Measurements from ENCODE around the gene KRT3.

The KRT3 gene

GRCh38 chr12:52826611-52827498 lies 30.9 kb upstream of the KRT3 start:
- DNase-seq = no peak

GRCh38 chr12:52825961-52826360 lies 30.0 kb upstream of the KRT3 start:
- no peak for DNase-seq

- no peak for DNase-seq
Measured at GRCh38 chr12:52824741-52825410, 29.0 kb upstream of the KRT3 start.

GRCh38 chr12:52823761-52824450 lies 28.0 kb upstream of the KRT3 start:
- DNase-seq = no peak

- no peak for DNase-seq
Measured at GRCh38 chr12:52822771-52823510, 27.0 kb upstream of the KRT3 start.

- no peak for DNase-seq
Measured at GRCh38 chr12:52821826-52822660, 26.1 kb upstream of the KRT3 start.

GRCh38 chr12:52821071-52821730 lies 25.3 kb upstream of the KRT3 start:
- DNase-seq = no peak

- DNase-seq = no peak
Measured at GRCh38 chr12:52820521-52820920, 24.6 kb upstream of the KRT3 start.

GRCh38 chr12:52819731-52820510 lies 24.0 kb upstream of the KRT3 start:
- DNase-seq = no peak

- DNase-seq = no peak
Measured at GRCh38 chr12:52818887-52819420, 23.0 kb upstream of the KRT3 start.

GRCh38 chr12:52818388-52818787 lies 22.5 kb upstream of the KRT3 start:
- DNase-seq = no peak

- no peak for DNase-seq
Measured at GRCh38 chr12:52817699-52818238, 21.9 kb upstream of the KRT3 start.

- no peak for DNase-seq
Measured at GRCh38 chr12:52817003-52817698, 21.2 kb upstream of the KRT3 start.

GRCh38 chr12:52815676-52816588 lies 20.0 kb upstream of the KRT3 start:
- no peak for DNase-seq

- no peak for DNase-seq
Measured at GRCh38 chr12:52815161-52815560, 19.2 kb upstream of the KRT3 start.

- DNase-seq = no peak
Measured at GRCh38 chr12:52814710-52815155, 18.8 kb upstream of the KRT3 start.

GRCh38 chr12:52813885-52814709 lies 18.2 kb upstream of the KRT3 start, which contains the start of gene KRT4:
Gene KRT4 (minus strand): TSS chr12:52814116. CDS start chr12:52814058, 58 bp downstream.
- DNase-seq = no peak

Measured in hematopoietic multipotent progenitor cell treated with erythropoietin and hydrocortisone succinate and interleukin-3 and kit ligand, for 6 days (in vitro differentiated cells).